GM23248 (cell line): Measurements from ENCODE around the gene MYLK. TPM values are rescaled to one million over a fixed set of nuclear protein-coding genes. Genes with fewer than 3 reads are reported as not detected.
A peak's percentile ranks its signal among the peaks of the same experiment; 100 is the strongest.

Experiments used
- DNase-seq: peaks from one replicate; pipeline ENCODE4 v3.0.0-alpha.2; 2015
- H2AFZ ChIP-seq: fragments of 200-600 bp; sonication (generic); 2 replicates; pipeline ENCODE4 v1.6.1; 2016; ENCODE audit warnings: antibody characterized with exemption
- H3F3A ChIP-seq: fragments of 200-600 bp; sonication (generic); 2 replicates; pipeline ENCODE4 v1.6.1; 2016; ENCODE audit warnings: mild to moderate bottlenecking, antibody characterized with exemption, mixed run types; ENCODE audit not compliant: insufficient read depth
- H3K27ac ChIP-seq: fragments of 200-600 bp; sonication (generic); 2 replicates; pipeline ENCODE4 v1.5.1; 2016; ENCODE audit warnings: mild to moderate bottlenecking
- H3K27me3 ChIP-seq: fragments of 200-600 bp; sonication (generic); replicated peaks from 2 replicates; pipeline ENCODE4 v1.6.1; 2016; ENCODE audit warnings: mild to moderate bottlenecking; ENCODE audit not compliant: insufficient read depth
- H3K36me3 ChIP-seq: fragments of 200-600 bp; sonication (generic); 2 replicates; pipeline ENCODE4 v1.6.1; 2016; ENCODE audit warnings: low read depth, mild to moderate bottlenecking
- H3K4me1 ChIP-seq: fragments of 200-600 bp; sonication (generic); 2 replicates; pipeline ENCODE4 v1.6.1; 2016; ENCODE audit warnings: mild to moderate bottlenecking; ENCODE audit not compliant: insufficient read depth
- H3K4me2 ChIP-seq: fragments of 200-600 bp; sonication (generic); one replicate; pipeline ENCODE4 v1.6.1; 2016; ENCODE audit warnings: mild to moderate bottlenecking; ENCODE audit not compliant: unreplicated experiment
- H3K4me3 ChIP-seq: fragments of 200-600 bp; sonication (generic); 2 replicates; pipeline ENCODE4 v1.5.1; 2016; ENCODE audit warnings: mild to moderate bottlenecking
- H3K79me2 ChIP-seq: fragments of 200-600 bp; sonication (generic); 2 replicates; pipeline ENCODE4 v1.6.1; 2016; ENCODE audit warnings: mild to moderate bottlenecking; ENCODE audit not compliant: insufficient read depth
- H3K9ac ChIP-seq: fragments of 200-600 bp; sonication (generic); 2 replicates; pipeline ENCODE4 v1.6.1; 2016; ENCODE audit warnings: mild to moderate bottlenecking
- H3K9me2 ChIP-seq: fragments of 200-600 bp; sonication (generic); 2 replicates; pipeline ENCODE4 v1.6.1; 2016; ENCODE audit warnings: mixed run types, mild to moderate bottlenecking, moderate library complexity; ENCODE audit not compliant: insufficient read depth
- H3K9me3 ChIP-seq: fragments of 200-600 bp; sonication (generic); one replicate; pipeline ENCODE4 v1.6.1; 2017; ENCODE audit warnings: low read depth
- H4K20me1 ChIP-seq: fragments of 200-600 bp; sonication (generic); 2 replicates; pipeline ENCODE4 v1.6.0; 2016; ENCODE audit not compliant: insufficient read depth
- EZH2 ChIP-seq: fragments of 200-600 bp; sonication (generic); IDR thresholded peaks from 2 replicates; pipeline ENCODE4 v1.6.1; 2018; ENCODE audit warnings: antibody characterized with exemption, mild to moderate bottlenecking; ENCODE audit not compliant: insufficient read depth, poor library complexity, severe bottlenecking
- EZH2phosphoT487 ChIP-seq: fragments of 200-600 bp; sonication (generic); IDR thresholded peaks from 2 replicates; pipeline ENCODE4 v1.6.1; 2018; ENCODE audit warnings: antibody characterized with exemption, moderate library complexity, mild to moderate bottlenecking, low read depth; ENCODE audit not compliant: insufficient read depth
- WGBS, 2 experiments: methylation state at CpG; one replicate each; pipeline ENCODE4 v1.1.6; 2015 to 2017; ENCODE audit warnings: low lambda C conversion rate in 2 of 2, low coverage in 1 of 2; ENCODE audit errors: missing lambda C conversion rate in 2 of 2; 5-methylcytosine and 5-hydroxymethylcytosine counted together
- in situ Hi-C: fragments of 300-500 bp; cut with MboI; formaldehyde crosslinking; loops from 2 replicates; pipeline ENCODE4 v1.15.0; 2020
- polyA plus RNA-seq: library from polyadenylated mRNA; unstranded; fragments of >200 nt; fragmentation: Nextera tagmentation; extraction: Ambion mirVana; gene quantifications from 2 replicates; pipeline ENCODE4 v1.2.1, GENCODE V29; 2016
- total RNA-seq: library from RNA; depleted of rRNA; stranded (reverse); fragments of >200 nt; shearing (Covaris generic); gene quantifications from 2 replicates; pipeline ENCODE4 v1.2.3, GENCODE V29; 2014

The MYLK gene
- total and polyA plus RNA-seq, 2 experiments from 2014 or later = 110 to 174 TPM

DNA sequence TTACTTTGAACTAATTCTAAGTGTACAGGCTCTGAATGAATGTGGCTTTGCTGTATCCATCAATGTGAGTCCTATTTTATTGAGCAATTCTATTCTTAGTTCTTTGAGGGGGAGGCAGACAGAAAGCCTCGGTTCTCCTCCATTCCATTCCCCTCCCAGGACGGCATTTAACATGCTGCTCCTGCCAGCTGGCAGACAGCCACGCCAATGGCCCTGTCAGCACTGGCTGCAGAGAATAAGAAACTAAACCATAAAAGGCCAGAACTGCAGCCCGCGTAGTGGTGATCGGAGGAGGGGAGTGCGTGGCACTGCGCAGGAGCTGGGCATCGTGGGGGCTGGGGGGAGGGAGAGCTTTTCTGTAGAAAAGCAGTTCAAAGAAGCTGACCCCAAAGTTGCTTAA lies 223.2 kb downstream of the MYLK start:
- H4K20me1 ChIP-seq = no peaks in the 10 kb centered on the region

GRCh38 chr3:123660141-123660675 lies 223.9 kb downstream of the MYLK start:
- Histone ChIP-seq H3K4me2 (peak overlapping the region; percentile 65), H3K36me3 (peaks cover 43% of the 10 kb centered on the region), H3K9ac (no peak overlapping the region)

More for the DNA sequence above, 223.2 kb downstream of the MYLK start:
- TF ChIP-seq EZH2 (no peak), EZH2phosphoT487 (no peak)
- Histone ChIP-seq H3K79me2 (no peaks in the 10 kb centered on the region), H3K27ac (peak overlapping the region; percentile 53), H3K4me3 (peak overlapping the region; percentile 2; the same call in 1 of the 2 replicates), H3K9me3 (no peaks in the 10 kb centered on the region), H2AFZ (peak overlapping the region; percentile 28; the same call in 1 of the 2 replicates), H3K9ac (peak overlapping the region; percentile 54), H3K36me3 (peaks cover 44% of the 10 kb centered on the region), H3K4me2 (peak overlapping the region; percentile 65), H3K4me1 (peaks cover 43% of the 10 kb centered on the region), H3F3A (peaks cover 45% of the 10 kb centered on the region), H3K27me3 (no peaks in the 10 kb centered on the region), H3K9me2 (no peaks in the 10 kb centered on the region)
- WGBS, 2 experiments = 4% methylated on average over 9 of the region's 9 CpGs
- peak; percentile 95 for DNase-seq
- in situ Hi-C loops = no loop called here

DNA sequence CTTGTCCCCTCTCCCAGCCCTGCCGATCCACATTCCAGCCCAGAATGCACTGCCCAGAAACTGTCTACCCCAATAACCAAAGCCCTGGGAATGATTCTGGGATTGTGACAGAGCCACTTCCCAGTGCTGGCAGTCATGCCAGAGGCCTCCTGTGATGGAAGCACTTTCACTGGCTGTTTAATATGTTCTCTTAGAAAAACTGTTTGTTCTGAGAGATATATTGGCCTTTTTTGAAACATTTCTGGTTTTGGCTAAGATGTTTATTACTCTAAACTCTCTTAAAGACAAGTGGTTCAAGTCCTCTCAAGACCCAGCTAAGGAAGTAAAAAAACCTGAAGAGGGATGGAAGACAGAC lies 225.3 kb downstream of the MYLK start:
- in situ Hi-C loops = no loop called here
- Histone ChIP-seq H3K9ac (no peak overlapping the region), H3K27me3 (no peaks in the 10 kb centered on the region), H3K4me2 (peak overlapping the region; percentile 31), H3K36me3 (peaks cover 35% of the 10 kb centered on the region; the same call in 1 of the 2 replicates), H3F3A (peaks cover 57% of the 10 kb centered on the region), H3K79me2 (no peaks in the 10 kb centered on the region), H2AFZ (no peak overlapping the region), H4K20me1 (no peaks in the 10 kb centered on the region), H3K4me1 (peaks cover 46% of the 10 kb centered on the region), H3K9me2 (no peaks in the 10 kb centered on the region), H3K27ac (0 out of 2 replicates have a peak overlapping the region, but pooled peaks have one; percentile 28), H3K4me3 (no peak overlapping the region), H3K9me3 (no peaks in the 10 kb centered on the region)
- WGBS, 2 experiments = 7 to 22% methylated on average over 1 of the region's 1 CpG
- peak; percentile 20 for DNase-seq
- no peak for TF ChIP-seq EZH2
- no peak for TF ChIP-seq EZH2phosphoT487

More at GRCh38 chr3:123660141-123660675, 223.9 kb downstream of the MYLK start:
- H3K4me1 ChIP-seq = peaks cover 43% of the 10 kb centered on the region
- TF ChIP-seq EZH2 = no peak
- TF ChIP-seq EZH2phosphoT487 = no peak
- peak overlapping the region; percentile 53 for H3K27ac ChIP-seq
- H4K20me1 ChIP-seq = no peaks in the 10 kb centered on the region
- H3K9me3 ChIP-seq = no peaks in the 10 kb centered on the region
- H3K79me2 ChIP-seq = no peaks in the 10 kb centered on the region
- peak overlapping the region; percentile 2; the same call in 1 of the 2 replicates for H3K4me3 ChIP-seq
- WGBS, 2 experiments = 53 to 54% methylated on average over 3 of the region's 3 CpGs
- H3F3A ChIP-seq = peaks cover 47% of the 10 kb centered on the region
- no peak overlapping the region for H2AFZ ChIP-seq
- no peak for DNase-seq
- no peaks in the 10 kb centered on the region for H3K9me2 ChIP-seq
- in situ Hi-C loops = no loop called here
- H3K27me3 ChIP-seq = no peaks in the 10 kb centered on the region

- no peaks in the 10 kb centered on the region for H3K79me2 ChIP-seq
- peak; percentile 92 for DNase-seq
- peak overlapping the region; percentile 31 for H3K4me2 ChIP-seq
- no peak overlapping the region for H3K4me3 ChIP-seq
- H2AFZ ChIP-seq = no peak overlapping the region
- WGBS, 2 experiments = 93 to 94% methylated on average over 1 of the region's 1 CpG
- peaks cover 35% of the 10 kb centered on the region; the same call in 1 of the 2 replicates for H3K36me3 ChIP-seq
- no peaks in the 10 kb centered on the region for H3K9me3 ChIP-seq
- no peaks in the 10 kb centered on the region for H3K27me3 ChIP-seq
- peak overlapping the region; percentile 41 for H3K27ac ChIP-seq
- H4K20me1 ChIP-seq = no peaks in the 10 kb centered on the region
- peaks cover 51% of the 10 kb centered on the region for H3K4me1 ChIP-seq
- H3F3A ChIP-seq = peaks cover 62% of the 10 kb centered on the region
- TF ChIP-seq EZH2phosphoT487 = no peak
- TF ChIP-seq EZH2 = no peak
- H3K9ac ChIP-seq = no peak overlapping the region
- H3K9me2 ChIP-seq = no peaks in the 10 kb centered on the region
- in situ Hi-C loops = no loop called here
These were observed 225.8 kb downstream of the MYLK start for GRCh38 chr3:123658118-123658851.
